22Rv1 (cell line): ENCODE measurements around the gene TLE3.

Source experiments
- CTCF ChIP-seq: fragments of 450-650 bp; IDR thresholded peaks from 2 replicates; pipeline ENCODE4 v1.5.1; 2017; ENCODE audit warnings: mild to moderate bottlenecking
- ZFX ChIP-seq: fragments of 450-650 bp; IDR thresholded peaks from 2 replicates; pipeline ENCODE4 v1.6.1; 2017; ENCODE audit warnings: antibody characterized with exemption, borderline replicate concordance

- TF ChIP-seq CTCF (no peak), ZFX (no peak)
Observed at GRCh38 chr15:70068783-70069565, 28.7 kb downstream of the TLE3 start.
